ENCODE results near the gene VPS51. TPM values are rescaled to one million over a fixed set of nuclear protein-coding genes. Genes with fewer than 3 reads are reported as not detected.

The VPS51 gene
- total RNA-seq, 4 donors from 2014 or later: 465 to 843 (median 596) TPM

GRCh38 chr11:65120831-65121230, 24.8 kb downstream of the VPS51 start:
- Histone ChIP-seq H3K27ac (peak overlapping the region; percentile 90), H3K4me1 (peaks cover 61% of the 10 kb centered on the region), H3K36me3 (peaks cover 37% of the 10 kb centered on the region), H3K9me3 (no peaks in the 10 kb centered on the region), H3K27me3 (no peaks in the 10 kb centered on the region), H3K4me3 (peak overlapping the region; percentile 66)
- 63% methylated on average over 3 of the region's 3 CpGs for WGBS
- no peak for DNase-seq (ENCODE audit: low spot score in 2 of 2)
- TF ChIP-seq EP300 (IDR thresholded peaks at IDR 0.05) (no peak), POLR2AphosphoS5 (IDR thresholded peaks at IDR 0.05) (no peak), CTCF (IDR thresholded peaks at IDR 0.05) (no peak), POLR2A (IDR thresholded peaks at IDR 0.05) (no peak)

GRCh38 chr11:65121447-65121864, 25.4 kb downstream of the VPS51 start:
- peaks cover 55% of the 10 kb centered on the region for H3K4me1 ChIP-seq

GRCh38 chr11:65121865-65122696, 26.1 kb downstream of the VPS51 start, which contains the start of the genes FAU and MRPL49:
Gene FAU (minus strand): TSS chr11:65122134. CDS start chr11:65121813, 321 bp downstream.
Gene MRPL49 (plus strand): TSS chr11:65122321. CDS start chr11:65122347, 26 bp downstream.
- TF ChIP-seq POLR2AphosphoS5 (IDR thresholded peaks at IDR 0.05) (peak; percentile 46 to 98 (median 92)), POLR2A (IDR thresholded peaks at IDR 0.05) (peak; percentile 61 to 90), CTCF (IDR thresholded peaks at IDR 0.05) (no peak)
- Histone ChIP-seq H3K27ac (peak within 1 kb of the TSS; percentile 90), H3K4me3 (peak within 1 kb of the TSS; percentile 66), H3K4me1 (peaks cover 49% of the 10 kb centered on the region), H3K36me3 (peaks cover 50% of the 10 kb centered on the region), H3K9me3 (no peaks in the 10 kb centered on the region), H3K27me3 (no peaks in the 10 kb centered on the region)
- DNase-seq (ENCODE audit: low spot score in 2 of 2): peak; percentile 99
- under 1% methylated on average over 62 of the region's 64 CpGs for WGBS

More at GRCh38 chr11:65121447-65121864, 25.4 kb downstream of the VPS51 start:
- H3K4me3 ChIP-seq: peak overlapping the region; percentile 66
- H3K27me3 ChIP-seq: no peaks in the 10 kb centered on the region
- no peak for TF ChIP-seq EP300 (IDR thresholded peaks at IDR 0.05)
- TF ChIP-seq POLR2A (IDR thresholded peaks at IDR 0.05): no peak
- no peak for TF ChIP-seq CTCF (IDR thresholded peaks at IDR 0.05)
- TF ChIP-seq POLR2AphosphoS5 (IDR thresholded peaks at IDR 0.05): no peak
- peak overlapping the region; percentile 90 for H3K27ac ChIP-seq
- no peaks in the 10 kb centered on the region for H3K9me3 ChIP-seq
- DNase-seq (ENCODE audit: low spot score in 2 of 2): peak; percentile 75 to 78
- under 1% methylated on average over 17 of the region's 22 CpGs for WGBS
- H3K36me3 ChIP-seq: peaks cover 43% of the 10 kb centered on the region

- 97% methylated on average over 3 of the region's 5 CpGs for WGBS
- Histone ChIP-seq H3K4me1 (peaks cover 38% of the 10 kb centered on the region), H3K27me3 (no peaks in the 10 kb centered on the region), H3K9me3 (no peaks in the 10 kb centered on the region), H3K36me3 (peaks cover 62% of the 10 kb centered on the region), H3K27ac (no peak overlapping the region), H3K4me3 (no peak overlapping the region)
- TF ChIP-seq POLR2AphosphoS5 (IDR thresholded peaks at IDR 0.05) (no peak), EP300 (IDR thresholded peaks at IDR 0.05) (no peak), POLR2A (IDR thresholded peaks at IDR 0.05) (no peak)
- peak in 1 of 2 donors; percentile 50 for DNase-seq (ENCODE audit: low spot score in 2 of 2)
These were observed 28.6 kb downstream of the VPS51 start for GRCh38 chr11:65124480-65125196.

- TF ChIP-seq POLR2A (IDR thresholded peaks at IDR 0.05): no peak
- no peak for TF ChIP-seq CTCF (IDR thresholded peaks at IDR 0.05)
- TF ChIP-seq POLR2AphosphoS5 (IDR thresholded peaks at IDR 0.05): no peak
- no peak for TF ChIP-seq EP300 (IDR thresholded peaks at IDR 0.05)
- peaks cover 62% of the 10 kb centered on the region for H3K36me3 ChIP-seq
- peaks cover 33% of the 10 kb centered on the region for H3K4me1 ChIP-seq
- no peaks in the 10 kb centered on the region for H3K9me3 ChIP-seq
- no peak overlapping the region for H3K4me3 ChIP-seq
- WGBS: 91% methylated on average over 12 of the region's 12 CpGs
- H3K27me3 ChIP-seq: no peaks in the 10 kb centered on the region
- DNase-seq (ENCODE audit: low spot score in 2 of 2): peak in 1 of 2 donors; percentile 49
- no peak overlapping the region for H3K27ac ChIP-seq
These were observed 29.4 kb downstream of the VPS51 start for GRCh38 chr11:65125197-65126056.

All from suprapubic skin (tissue), 4 donors.